Measurements from ENCODE around the gene RNF183.

DNA sequence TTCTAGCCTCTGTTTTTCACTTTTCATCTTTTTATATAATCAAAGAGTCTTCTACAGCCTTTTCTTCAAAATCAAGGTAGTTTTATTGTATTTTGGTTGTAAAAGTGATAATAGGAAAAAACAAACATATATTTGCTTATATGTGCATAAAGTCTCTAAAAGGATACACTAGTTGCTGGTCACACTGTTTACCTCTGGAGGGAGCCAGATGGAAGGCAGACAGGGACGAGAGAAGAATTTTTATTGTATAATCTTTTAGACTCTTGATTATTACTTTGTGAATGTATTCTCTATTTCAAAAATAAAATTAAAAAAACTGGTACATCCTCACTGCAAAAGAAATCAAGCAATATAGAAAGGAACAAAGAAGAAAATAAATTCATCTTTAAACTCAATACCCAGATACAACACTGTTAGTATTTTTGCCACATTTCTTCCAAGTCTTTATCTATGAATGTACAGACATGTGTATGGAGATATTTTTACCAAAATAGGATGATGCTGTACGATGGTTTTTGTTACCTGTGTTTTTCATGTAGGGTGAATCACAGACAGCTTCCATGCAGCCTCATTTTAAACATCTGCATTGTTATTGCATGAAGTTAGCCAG, 6.1 kb upstream of the RNF183 start:
- no peak for TF ChIP-seq POLR2A (IDR thresholded peaks at IDR 0.05; ENCODE audit: low read length)
- no peak for TF ChIP-seq GATA1 (IDR thresholded peaks at IDR 0.05; ENCODE audit: low read depth, low read length)

All from erythroblast (primary cell).